ENCODE results near the gene SSTR3.
A peak's percentile ranks its signal among the peaks of the same experiment; 100 is the strongest.
"Not testable (repeated sequence)": the region's sequence is repeated elsewhere in the genome, so short reads cannot be mapped to it uniquely, and the experiment has no call there.

SSTR3 gene

DNA sequence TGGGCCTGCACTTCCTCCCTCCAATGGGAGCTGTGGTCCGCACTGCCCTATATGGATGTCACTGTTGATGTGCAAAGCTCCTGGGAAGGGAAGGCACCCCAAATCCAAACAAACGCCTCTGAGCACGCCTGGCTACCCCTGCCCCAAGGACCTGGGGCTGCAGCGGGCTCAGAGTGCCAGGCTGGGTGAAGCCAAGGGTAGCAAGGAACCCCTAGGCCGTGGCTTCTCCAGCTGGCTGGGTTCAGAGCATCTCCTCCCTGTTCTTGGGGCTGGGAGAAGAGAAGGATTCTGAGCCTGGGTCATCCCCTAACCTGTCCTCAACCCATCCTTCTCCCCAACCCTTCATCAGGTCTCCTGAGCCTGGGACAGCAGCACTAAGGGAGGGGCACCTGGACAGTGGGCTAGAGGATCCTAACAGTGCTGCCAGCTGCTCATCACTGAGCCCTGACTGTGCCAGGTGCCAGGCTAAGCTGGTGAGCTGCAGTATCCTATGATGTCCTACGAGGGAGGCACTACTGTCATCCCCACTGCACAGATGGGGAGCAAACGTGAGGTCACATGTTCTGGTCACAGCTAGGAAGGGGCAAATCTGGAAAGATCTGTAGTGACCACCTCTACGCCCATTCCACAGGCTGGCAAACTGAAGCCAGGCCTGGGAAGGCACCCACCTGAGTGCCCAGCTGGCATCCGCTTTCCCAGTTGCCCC, 3.0 kb downstream of the SSTR3 start:
- no peak for DNase-seq

DNA sequence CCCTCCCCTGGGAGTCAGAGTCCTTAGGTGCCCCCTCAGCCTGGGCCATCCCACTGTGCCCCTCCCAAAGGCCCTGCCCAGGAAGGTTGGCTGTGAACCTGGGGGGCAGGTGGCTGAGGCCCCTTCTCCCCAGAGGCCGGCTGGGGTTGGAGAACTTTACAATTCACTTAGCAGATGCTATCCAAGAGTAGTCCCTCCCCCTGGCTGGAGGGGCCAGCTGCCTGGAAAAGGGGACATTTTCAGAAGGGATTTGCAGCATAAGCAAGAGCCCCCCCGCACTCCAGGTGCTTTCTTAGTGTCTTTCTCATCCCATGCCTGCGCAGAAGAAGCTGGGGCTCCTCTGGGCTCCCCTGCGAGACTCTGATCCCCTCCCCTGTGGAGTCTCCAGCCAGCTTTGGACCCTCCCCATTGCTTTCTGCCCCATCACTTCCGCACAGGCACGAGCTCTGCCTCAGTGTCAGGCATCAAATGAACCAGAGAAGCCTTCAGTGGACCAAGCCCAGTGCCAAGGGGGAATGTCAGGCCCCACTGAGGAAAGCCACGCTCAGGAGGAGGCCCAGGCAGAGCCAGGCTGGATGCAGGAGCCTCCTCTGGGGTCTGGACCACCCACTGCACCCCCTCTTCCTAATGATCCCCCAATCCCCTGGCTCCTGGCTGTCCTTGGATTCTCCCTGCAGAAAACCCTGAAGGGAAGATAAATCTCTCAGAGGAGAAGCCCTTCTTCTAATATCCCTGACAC, 3.7 kb downstream of the SSTR3 start:
- no peak for DNase-seq

DNA sequence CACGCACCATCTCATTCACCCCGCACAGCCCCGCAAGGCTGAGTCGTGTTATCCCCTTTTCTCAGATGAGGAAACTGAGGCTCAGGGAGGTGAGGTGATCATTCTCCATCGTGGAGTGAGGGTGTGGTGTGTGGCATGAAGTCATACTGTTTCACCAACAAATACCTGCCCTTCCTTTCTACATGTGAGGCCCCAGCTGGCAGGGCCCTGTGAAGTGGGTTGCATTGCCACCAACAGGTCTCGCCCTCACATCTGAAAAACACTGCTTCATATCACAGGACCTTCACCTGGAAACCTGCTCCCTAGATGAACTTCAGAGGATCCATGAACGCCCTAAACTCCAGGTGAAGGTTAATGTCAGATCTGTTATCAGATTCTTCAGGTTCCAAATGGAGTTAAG, 4.3 kb downstream of the SSTR3 start:
- DNase-seq, result no peak

DNA sequence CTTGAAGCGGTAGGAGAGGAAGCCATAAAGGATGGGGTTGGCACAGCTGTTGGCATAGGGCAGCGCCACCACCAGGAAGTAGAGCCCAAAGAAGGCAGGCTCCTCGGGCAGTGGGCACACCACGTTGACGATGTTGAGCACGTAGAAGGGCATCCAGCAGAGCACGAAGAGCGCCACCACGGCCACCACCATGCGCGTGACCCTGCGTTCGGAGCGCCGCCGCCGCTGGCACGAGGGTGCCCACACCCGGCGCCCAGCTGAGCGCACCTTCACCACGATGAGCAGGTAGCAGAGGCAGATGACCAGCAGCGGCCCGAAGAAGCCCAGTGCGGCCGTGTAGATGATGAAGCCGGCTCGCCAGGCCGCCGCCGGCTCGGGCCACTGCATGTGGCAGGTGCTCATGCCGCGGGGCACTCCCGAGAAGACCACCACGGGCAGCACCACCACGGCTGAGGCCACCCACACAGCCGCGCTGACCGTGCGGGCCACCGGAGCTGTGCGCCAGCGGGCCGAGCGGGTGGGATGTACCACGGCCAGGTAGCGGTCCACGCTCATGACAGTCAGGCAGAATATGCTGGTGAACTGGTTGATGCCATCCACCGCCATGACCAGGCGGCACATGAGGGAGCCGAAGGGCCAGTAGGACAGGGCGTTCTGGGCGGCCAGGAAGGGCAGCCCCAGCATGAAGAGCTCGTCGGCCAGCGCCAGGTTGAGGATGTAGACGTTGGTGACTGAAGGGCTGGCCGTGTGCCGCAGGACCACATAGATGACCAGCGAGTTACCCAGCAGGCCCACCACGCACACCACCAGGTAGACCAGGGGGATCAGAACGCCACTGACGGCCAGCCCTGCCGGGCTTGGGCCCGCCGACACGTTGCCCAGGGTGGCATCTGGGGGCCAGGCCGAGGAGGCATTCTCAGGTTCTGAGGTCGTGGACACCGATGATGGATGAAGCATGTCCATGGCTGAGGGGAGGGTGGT, 5.1 kb downstream of the SSTR3 start:
- no peak for DNase-seq

DNA sequence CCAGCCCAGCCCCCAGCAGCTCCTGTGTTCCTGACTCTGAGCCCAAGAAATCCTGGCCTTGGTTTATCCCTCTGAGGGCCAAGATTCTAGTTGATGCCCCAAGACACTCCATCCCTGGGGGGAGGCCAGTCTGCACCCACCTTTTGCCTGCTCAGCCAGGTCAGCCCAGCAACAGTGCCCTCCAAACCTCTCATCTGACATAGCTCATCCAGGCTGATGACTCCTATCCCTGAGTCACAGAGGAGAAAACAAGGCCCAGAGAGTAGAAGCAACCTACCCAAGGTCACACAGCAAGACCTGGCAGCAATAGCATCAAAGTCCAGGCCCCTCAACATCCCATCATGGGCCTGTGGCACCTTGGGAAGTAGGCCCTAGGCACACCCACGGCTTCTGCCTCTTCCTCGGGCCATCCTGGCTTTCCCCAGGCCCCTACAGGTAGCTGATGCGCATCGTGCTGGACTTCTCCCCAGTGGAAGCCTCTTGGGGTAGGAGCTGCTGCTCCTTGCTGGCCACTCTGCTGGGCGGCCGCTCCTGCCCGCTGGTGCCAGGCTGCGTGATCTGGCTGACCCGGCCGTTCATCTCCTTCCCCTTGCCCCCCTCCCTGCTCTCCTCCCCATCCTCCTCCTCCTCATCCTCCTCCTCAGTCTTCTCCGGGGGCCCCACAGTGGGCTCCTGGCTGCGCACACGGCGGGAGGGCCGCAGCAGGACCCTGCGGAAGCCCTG, 6.0 kb downstream of the SSTR3 start:
- no peak for DNase-seq

DNA sequence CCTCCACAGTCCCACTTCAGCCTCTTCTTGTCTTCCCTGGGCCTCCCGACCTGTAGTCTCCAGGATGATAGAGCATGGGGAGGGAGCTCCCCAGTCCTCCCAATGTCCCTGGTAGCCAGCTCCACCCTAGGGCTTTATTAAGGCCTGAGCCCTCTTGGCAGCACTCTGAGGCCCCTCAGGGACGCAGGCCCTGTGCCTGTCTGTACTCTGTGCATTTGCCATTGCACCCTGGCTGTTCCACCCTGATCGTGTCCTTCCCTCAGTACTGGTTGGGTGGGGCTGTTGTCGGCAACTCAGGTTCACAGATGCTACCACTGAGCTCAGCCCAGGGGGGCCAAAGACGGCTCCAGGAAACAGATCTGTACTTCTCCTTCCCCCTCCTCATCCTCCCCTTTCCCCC, 7.2 kb downstream of the SSTR3 start:
- no peak for DNase-seq

DNA sequence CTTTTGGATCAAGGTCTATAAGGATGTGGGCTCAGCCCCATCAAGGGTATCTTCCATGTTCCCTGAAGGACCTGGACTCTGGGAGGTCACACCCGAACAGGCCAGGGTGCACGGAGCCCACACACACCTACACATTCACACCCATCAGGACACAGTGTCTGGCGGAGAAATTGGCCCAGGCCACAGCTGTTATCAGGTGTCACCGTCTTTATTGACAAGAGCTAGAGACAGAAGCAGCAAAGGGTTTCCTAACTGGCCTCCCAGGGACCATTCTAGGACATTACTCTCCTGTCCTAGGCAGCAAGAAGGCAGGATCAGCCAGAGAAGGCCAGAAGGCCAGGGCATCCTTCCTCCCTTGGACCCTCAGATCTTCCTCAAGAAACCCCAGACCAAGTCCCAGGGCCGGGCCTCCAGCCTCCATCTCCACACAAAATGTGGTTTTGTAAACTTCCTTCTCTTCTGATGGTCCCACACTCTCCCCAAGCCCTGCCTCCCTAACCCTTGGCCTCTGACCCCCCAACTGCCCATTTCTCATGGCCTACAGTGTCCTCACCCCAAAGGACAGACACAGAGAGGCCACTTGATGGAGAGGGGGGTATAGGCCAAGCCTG, 8.1 kb downstream of the SSTR3 start:
- DNase-seq, result no peak

DNA sequence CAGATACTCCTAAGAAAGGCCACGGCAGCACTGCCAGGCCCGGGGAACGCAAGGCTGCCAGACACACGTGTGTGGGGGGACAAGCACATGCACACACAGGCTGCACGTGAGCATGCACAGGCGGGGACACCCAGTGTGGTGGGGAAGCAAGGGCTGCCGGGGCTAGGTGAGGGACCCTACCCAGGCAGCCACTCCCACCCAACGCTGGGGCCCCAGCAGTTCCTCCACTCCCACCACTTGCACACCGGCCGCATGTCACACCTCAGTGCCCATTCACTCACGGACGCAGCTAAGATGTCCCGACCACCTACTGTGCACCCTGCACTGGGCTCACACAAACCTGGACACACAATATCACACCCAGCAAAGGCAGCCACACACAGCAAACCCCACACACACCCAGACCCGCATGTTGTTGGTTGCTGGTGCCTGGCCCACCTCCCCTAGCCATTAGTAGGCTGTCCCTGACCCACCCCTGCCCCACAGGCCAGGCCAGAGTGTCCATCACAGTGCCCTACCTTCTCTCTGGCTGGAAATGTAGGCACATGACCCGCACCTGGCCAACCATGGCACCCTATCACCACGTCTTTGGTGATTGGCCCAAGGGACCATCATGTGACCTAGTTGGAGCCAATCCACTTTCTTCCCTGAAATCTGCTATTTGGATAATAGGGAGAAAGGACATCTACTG, 8.8 kb downstream of the SSTR3 start:
- DNase-seq, result no peak

DNA sequence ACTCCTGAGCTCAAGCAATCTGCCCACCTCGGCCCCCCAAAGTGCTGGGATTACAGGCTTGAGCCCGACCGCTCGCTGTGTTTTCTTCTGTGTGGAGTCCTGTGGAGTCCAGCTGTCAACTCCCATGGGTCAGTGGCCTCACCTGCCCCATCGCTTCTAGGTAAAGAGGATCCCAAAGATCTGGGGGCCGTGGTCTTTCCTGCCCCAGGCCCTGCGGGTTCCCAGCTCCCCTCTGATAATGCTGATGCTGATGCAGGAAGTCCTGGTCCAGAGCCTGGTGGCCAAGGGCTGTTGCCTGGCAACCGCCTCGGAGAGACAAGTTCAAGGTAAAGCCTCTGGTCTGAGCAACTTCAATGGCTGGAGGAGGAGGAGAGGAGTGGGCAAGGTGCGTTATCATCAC, 9.6 kb downstream of the SSTR3 start:
- no peak for DNase-seq

DNA sequence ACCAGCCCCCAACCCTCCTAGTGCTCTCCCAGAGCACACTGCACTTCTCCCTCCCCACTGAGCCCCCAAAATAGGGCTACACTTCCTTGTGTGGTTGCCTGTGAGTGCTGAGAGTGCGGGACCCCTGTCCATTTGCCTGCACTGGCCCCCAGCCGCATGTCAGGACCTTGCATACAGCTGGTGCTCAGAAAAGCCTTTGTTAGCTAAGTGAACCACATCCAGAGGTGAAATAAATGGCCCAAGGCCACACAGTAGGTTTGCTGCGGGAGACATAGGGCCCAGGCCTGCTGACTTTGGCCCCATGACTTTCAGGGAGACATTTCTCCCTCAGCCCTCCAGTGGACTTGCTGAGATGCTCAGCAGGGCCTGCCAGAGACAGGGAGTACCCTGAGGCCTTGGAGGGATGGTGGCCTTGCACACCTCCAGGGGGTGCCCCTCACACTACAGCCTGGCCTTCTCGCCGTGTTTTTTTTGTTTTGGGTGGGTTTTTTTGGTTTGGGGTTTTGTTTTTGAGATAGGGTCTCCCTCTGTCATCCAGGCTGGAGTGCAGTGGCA, 10.2 kb downstream of the SSTR3 start:
- no peak for DNase-seq

DNA sequence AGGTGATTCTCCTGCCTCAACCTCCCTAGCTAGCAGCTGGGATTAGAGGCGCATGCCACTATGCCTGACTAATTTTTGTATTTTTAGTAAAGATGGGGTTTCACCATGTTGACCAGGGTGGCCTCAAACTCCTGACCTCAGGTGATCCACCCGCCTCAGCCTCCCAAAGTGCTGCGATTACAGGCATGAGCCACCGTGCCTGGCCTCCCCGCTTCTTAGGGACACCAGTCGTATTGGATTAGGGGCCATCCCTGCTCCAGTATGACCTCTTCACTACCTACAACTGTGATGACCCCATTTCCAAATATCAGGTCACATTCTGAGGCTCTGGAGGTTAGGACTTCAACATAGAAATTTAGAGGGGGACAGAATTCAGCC, 10.8 kb downstream of the SSTR3 start:
- DNase-seq, result not testable (repeated sequence)

DNA sequence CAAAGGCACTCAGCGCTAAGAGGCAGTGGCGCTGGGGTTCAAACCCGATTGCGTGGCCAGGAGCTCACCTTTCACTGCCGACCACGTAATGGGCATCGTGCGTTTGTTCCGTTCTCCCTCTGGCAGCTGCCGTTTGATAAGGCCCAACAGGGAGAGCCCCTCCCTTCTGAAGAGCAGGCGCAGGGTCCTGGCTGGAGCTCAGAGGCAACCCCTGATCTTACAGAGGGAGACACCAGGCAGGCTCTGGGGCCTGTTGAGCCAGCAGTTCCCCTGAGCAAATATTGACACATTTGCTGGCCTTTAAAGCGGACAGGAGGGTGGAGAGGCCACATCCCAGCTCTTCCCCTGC, 12.5 kb downstream of the SSTR3 start:
- DNase-seq, result no peak

DNA sequence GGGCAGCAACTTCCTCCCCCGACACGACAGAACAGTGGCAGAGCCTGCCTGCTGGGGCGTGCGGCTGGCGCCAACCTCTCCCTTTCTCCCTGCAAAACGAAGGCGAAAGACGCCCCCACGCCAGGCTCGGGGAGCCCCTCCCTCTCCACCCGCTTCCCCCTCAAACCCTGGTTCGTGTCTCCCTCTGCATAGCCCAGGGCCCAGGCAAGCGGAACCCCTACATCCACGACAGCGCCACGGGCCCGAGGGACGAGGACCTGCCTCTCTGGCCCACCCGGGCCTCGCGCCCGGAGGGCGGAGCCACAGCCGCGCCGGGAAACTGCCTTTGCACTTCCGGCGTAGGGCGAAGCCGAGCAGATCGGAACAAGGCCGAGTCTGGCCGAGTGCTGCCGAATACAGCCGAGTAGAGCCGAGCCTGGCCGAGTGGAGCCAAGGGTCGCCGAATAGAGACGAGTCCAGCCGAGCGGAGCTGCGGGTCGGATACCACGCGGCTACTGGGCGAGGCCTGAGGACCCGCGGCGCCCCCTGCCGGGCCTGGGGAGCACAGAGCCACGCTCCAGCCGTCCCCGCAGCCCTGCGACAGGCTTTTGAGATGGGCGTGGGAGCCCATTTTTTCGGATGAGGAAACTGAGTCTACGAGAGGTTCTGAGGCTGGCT, 13.0 kb downstream of the SSTR3 start:
- DNase-seq, result peak; percentile 97

DNA sequence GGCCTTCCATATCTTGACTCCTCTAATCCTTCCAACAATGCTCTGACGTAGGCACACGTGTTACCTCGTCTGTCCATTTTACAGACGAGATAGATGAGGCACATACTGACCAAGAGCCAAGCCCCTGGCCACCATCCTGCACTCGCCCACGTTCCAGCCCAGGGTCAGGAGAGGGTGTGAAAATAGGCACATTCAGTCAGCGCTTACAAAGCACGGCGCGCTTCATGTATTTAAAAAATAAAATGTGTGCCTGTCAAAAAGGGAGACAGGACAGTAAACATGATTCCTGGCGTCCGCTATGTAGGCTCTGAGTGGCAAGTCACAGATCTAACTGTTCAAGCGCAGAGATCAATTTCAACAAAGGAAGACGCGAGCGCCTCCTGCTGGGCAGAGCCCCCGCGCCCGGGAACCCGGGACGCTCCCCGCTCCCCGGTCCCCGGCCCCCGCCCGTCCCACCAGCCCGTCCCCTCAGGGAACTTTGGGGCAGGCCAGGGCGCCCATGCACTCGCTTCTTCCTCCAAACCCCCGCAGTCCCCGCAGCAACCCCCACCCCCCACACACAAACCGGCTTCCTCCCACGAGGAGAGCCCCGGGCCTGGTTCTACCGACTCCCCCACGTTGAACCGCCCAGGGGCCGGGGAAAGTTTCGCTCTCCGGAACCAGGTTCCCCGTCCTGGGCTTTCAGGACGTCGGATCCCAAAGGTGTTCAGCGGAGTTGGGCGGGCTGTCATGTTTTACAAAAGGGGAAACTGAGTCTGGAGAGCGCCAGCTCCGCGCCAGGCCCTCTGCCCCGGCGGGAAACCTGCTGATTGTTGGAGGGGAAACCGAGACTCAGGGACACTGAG, 13.8 kb downstream of the SSTR3 start:
- peak; percentile 72 for DNase-seq

DNA sequence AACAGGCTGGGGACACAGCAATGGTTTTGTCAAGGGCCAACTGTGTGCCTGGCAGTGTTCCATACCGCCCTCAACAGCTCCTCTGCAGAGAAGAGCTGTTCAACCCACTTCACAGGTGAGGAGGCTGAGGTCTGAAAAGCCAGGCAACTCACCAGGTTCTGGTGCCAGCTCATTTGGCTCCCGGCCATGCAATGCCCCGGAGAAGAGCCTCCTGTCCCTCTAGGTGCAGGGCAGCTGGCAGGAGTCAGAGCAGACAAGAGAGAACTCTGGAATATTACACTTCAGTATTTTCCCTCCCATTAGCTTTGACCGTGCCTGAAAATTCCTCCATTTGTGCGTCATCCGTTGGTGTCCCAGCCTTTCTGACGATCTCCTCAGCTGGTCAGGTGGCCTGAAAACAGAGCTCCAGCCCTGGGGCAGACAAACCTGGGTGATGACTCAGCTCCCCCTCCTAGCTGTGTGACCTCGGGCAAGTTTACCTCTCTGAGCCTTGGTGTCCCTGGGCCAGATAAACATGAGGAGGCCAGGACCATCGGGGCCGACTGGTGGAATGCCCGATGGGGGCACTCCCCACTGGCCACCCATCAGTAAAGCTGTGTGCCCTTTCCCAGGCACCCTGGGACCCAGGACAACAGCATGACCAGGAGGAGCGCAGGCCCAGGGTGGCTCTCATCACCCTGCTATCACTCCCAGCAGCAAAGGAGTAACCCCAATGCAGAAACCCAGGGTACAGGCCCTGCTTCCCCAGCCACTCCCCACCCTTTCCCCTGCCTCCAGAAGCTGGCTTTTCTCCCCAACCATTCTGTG, 14.6 kb downstream of the SSTR3 start:
- DNase-seq, result no peak

DNA sequence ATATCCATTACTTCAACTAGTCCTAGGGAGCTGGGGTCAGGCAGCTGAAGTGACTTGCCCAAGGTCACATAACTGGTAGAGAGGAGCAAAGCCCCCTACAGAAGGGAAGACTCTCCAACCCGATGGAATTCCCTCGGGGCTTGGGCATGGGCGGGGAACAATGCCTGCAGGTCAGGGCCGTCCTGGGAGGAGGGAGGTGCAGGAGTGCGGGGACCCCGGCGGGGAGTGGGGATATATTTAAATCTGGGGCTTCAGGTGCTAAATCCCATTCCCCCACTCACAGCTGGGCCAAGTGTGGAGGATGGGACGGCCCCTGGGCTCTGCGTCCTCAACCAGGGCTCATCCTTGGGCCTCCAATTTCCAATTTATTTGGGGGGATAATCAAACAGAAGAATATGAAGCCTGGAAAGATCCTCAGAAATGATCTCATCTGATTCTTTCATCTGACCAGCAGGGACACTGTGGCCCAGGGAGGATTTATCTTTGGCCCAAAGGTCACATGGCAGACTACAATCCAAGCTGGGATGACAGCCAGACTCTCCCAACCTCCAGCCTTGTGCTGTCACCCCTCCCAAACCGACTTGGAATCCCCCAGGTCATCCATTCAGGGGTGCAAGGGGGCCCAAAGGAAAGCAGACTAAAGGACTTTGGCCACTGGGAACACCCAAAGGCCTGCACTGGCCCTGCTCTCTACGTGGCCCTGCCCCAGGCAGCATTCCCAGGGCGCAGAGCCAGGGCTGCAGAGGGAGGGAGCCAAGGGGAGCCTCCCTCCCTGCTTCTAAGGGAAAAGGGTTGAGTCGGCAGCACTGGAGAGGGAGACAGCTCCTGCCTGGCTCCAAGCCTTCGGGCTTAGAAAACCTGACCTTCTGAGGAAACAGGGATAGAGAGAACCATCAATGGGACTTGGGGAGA, 15.5 kb downstream of the SSTR3 start:
- DNase-seq, result no peak

DNA sequence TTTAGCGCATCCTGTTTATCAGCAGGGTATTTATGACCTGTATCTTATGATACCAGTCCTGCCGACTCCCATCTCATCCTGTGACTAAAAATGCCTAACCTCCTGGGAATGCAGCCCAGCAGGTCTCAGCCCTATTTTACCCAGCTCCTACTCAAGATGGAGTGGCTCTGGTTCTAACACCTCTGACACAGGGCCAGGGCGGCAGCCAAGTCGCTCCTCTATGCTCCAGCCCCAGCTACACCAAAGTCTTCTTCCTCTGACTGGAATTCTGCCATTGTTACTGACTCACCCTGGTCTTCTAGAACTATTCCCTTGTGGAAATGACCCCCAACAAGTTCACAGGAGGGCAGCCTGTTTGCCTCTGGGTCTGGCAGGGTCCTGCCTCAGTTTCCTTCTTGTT, 16.4 kb downstream of the SSTR3 start:
- DNase-seq, result no peak

DNA sequence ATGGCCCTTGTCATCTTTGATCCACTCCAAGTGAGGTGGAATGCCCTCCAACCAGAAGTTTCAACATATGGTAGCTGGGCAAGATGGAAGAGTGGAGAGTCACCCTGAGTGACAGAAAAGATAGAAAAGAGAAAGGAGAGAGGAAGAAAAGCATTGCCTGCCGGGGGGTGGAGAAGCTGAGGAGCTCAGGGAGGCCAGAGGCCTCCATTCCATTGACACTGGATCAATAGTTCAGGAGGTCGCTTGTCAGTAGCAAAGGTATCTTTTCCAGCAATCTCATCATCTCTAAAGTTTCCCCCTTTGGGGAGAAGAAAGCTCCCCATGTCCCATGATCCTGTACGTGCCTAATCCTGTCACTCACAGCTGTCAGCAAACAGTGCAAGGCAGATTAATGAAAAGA, 17.5 kb downstream of the SSTR3 start:
- no peak for DNase-seq

All from activated gamma-delta T cell (primary cell).